ENCODE measurements around the gene EN1.

Gene EN1

GRCh38 chr2:118843483-118844132 is 3.8 kb downstream of the EN1 start:
- no peak for DNase-seq (ENCODE audit: low read depth in 2 of 2, low spot score in 1 of 2)

- DNase-seq (ENCODE audit: low read depth in 2 of 2, low spot score in 1 of 2), result no peak
Measured at GRCh38 chr2:118842661-118843482, 4.6 kb downstream of the EN1 start.

- no peak for DNase-seq (ENCODE audit: low read depth in 2 of 2, low spot score in 1 of 2)
Measured at GRCh38 chr2:118841828-118842461, 5.5 kb downstream of the EN1 start.

DNA sequence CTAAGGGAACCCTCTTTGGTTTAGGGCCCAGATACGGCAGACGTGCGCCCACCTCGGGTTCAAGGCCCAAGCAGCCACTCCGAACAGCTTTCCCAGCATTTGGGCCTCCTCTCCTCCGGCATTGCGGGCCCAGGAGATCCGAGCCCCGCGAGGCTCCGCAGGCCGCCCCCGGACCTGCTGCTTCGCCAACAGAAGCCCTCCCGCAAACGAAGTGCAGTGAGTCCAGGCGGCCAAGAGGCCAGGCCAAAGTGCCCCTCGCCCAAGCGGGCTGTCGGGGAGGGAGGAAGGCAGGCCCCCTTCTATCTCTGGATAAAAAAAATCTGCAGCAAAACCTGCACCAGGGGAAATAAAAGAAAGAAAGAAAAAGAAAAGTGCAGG is 6.0 kb downstream of the EN1 start:
- no peak for DNase-seq (ENCODE audit: low read depth in 2 of 2, low spot score in 1 of 2)

GRCh38 chr2:118838741-118839455 is 8.6 kb downstream of the EN1 start:
- no peak for DNase-seq (ENCODE audit: low read depth in 2 of 2, low spot score in 1 of 2)

GRCh38 chr2:118837621-118838020 is 9.8 kb downstream of the EN1 start:
- no peak for DNase-seq (ENCODE audit: low read depth in 2 of 2, low spot score in 1 of 2)

- DNase-seq (ENCODE audit: low read depth in 2 of 2, low spot score in 1 of 2), result no peak
Measured at GRCh38 chr2:118837067-118837466, 10.4 kb downstream of the EN1 start.

DNA sequence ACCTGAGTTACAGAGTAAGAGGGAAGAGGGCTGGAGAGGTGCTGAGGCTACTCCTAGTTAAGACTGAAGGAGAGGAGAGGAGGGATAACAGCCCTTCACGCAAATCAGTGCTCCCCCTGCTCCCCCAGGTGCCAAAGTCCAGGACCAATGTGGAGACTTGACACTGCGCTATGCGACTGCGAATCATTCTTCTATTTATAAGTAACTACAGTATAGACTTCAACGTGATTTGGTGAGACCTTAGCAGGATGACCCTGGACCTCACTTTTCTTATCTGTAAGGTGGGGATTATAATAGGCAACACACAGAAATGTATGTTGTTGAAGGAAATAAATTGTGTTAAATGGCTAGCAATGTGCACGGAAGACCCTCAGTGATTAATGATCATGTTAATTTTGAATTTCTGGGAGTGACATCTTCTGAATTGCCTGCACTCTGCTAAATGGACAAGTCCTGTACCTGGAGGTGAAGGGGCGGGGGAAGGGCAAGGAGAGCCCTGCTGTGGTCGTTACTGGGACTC is 11.0 kb downstream of the EN1 start:
- no peak for DNase-seq (ENCODE audit: low read depth in 2 of 2, low spot score in 1 of 2)

- DNase-seq (ENCODE audit: low read depth in 2 of 2, low spot score in 1 of 2), result no peak
Measured at GRCh38 chr2:118835746-118836410, 11.6 kb downstream of the EN1 start.

DNA sequence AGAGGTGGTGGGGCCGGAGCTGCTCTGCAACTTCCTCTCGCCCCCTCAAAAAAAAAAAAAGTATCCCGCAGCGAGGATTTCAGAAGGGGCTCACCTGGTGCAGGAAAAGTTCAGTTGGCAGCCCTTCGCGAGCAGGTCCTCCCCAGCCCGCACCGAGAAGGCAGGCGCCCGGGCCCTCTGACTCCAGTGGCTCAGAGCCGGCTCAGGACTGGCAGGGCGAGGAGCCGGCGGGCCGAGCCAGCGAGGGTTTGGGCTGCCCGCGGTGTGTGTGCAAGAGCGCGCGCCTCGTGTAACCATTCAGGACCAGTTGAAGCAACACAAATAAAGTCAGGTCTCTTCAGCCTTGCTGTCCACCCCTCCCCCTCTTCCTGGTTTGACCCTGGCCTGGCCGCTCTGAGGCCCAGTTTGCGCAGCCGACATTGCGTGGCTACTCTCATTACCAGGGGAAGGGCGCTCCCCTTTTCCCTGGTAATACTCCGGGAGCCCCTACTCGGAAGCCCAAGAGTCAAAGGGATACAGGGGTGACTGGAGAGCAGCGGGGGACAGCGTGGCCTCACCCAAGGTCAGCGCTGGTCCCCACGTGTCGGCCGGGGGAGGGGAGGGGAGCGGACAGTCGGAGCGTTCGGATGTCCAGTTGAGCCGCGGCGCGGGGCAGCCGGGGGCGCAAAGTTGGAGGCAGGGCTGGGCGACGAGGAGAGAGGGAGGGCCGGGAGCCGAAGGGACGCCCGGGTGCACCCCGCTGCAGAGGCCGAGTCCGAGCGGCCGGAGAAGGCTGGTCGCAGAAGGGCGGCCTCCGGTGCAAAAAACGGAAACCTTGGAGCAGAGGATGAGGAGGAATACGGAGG is 12.3 kb downstream of the EN1 start:
- no peak for DNase-seq (ENCODE audit: low read depth in 2 of 2, low spot score in 1 of 2)

- no peak for DNase-seq (ENCODE audit: low read depth in 2 of 2, low spot score in 1 of 2)
Measured at GRCh38 chr2:118834440-118834810, 13.0 kb downstream of the EN1 start.

DNA sequence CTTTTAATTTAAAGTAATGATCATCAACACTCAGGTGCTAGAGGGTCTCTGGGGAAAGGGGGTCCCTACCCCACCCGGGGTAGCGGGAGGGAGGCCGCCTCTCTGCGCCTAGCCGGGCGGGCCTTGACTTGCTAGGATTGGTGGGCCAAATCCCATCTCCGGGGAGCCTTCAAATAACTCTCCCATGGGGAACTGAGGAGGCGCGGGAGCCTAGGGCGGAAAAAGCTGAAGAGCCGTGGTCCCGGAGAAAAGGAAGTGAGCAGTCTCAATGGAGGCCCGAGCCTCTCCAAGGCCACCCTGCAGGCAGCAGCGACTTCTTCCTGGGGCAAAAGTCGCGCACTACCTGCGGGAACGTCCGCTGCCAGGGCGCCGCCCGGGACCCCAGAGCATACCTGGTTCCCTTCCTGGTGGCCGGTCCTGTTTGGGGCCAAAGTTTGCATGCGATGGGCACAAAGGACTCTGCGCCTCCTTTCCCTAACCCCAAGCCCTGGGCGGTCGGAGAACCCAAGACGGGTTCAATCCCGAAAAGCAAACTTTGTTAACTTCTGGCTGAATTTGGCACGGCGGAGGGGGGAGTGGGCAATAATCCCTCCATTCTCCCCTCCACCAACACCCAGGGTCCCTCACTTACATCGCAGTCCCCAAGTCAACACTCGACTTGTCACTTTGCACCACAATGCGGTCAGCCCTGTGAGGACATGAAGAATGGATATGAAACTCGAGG is 13.6 kb downstream of the EN1 start:
- DNase-seq (ENCODE audit: low read depth in 2 of 2, low spot score in 1 of 2), result no peak

- no peak for DNase-seq (ENCODE audit: low read depth in 2 of 2, low spot score in 1 of 2)
Measured at GRCh38 chr2:118832791-118833715, 14.4 kb downstream of the EN1 start.

DNA sequence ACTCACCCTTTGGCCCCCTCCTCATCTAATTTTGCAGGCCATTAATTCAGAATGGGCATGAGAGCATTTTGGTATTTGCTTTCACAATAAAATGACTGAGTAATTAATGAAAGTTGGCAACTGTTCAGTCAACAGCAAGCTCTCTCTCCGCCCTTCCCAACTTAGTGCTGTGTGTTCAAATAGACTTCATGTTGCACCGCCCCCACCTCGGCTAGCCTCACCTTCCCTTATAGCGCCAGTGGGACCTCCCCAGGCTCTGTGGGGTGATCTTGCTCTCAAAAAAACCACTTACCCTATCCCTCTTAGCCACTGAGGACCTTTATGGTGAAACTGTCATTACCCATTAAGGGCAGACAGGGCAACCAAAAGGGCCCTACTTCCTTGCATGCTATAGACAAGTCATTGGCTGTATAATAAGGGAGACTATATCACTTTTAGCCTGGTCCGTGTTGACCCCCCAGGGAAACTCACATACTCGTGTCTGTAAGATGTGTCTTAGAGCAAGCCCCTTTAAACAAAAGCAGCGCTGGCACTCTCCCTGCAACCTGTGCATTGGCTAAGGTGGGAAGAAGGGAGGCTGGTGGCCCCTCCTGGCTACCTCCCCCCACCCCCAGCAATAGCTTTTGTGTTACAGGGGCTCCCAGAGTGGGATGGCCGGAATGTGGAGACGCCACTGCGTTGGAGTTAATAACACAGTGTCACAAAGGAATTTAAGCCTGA is 15.2 kb downstream of the EN1 start:
- no peak for DNase-seq (ENCODE audit: low read depth in 2 of 2, low spot score in 1 of 2)

DNA sequence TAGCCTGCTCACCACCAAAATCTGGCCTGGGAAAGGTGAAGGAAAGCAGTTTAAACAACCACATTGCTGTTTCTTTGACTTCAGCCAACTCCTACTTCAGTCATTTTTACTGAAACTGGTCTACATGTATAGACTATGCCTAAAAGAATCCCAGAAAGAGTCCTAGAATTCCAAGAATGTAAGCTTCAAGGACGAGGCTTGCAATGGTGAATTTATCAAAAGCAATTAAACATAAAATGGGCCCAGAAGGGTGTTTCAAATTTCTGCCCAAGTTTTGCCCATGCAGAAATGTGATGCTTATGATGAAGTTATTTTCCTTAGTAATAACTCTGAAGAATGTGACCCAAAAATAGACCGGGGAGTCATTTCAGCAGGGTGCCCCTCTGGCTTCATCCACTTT is 16.6 kb downstream of the EN1 start:
- DNase-seq (ENCODE audit: low read depth in 2 of 2, low spot score in 1 of 2), result no peak

DNA sequence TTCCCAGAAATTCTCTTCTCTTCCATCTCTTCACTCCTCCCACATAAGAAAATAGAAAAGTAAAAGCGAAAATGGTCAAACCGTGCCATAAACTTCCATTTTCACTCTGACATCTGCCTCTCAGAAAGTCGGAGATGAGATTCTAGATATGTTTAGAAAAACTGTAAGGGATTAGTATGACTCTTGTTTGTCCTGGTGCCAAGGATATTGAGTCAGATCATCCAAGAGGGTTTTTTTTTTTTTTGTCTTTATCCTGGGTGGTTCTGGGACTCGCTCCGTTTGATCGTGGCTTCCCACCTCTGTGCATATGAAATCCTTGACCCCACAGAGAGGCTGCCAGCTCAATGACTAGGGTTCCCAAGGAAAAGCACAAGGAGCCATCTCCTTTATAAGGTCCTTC is 17.3 kb downstream of the EN1 start:
- DNase-seq (ENCODE audit: low read depth in 2 of 2, low spot score in 1 of 2), result no peak

- no peak for DNase-seq (ENCODE audit: low read depth in 2 of 2, low spot score in 1 of 2)
Measured at GRCh38 chr2:118826093-118826492, 21.4 kb downstream of the EN1 start.

DNA sequence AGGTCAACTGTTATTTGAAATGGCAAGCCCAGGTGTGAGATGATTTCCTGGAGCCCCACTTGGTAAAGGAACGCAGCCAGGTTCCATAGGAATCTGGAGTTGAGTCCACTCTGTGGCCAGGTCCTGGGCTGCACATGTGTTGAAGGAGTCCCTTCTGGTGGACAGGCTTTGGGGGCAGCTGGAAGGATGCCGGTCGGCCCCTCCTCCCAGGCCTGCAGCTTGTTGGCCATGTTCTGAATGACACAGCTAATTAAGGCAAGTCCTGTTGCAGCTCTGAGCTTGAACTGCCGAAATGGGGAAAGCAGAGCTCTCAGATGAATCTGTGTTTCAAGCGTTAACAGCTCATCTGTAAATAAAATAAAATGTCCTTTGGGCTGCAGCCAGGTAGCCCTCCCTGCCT is 23.8 kb downstream of the EN1 start:
- no peak for DNase-seq (ENCODE audit: low read depth in 2 of 2, low spot score in 1 of 2)
